CD4-positive, alpha-beta T cell treated with Interleukin-4 for 4 hours (primary cell): ENCODE measurements around the gene PI16.
"Not testable (repeated sequence)": the region's sequence is repeated elsewhere in the genome, so short reads cannot be mapped to it uniquely, and the experiment has no call there.

Experiments
- DNase-seq: peaks from one replicate; pipeline ENCODE4 v3.0.0-alpha.2; 2020

The PI16 gene

DNA sequence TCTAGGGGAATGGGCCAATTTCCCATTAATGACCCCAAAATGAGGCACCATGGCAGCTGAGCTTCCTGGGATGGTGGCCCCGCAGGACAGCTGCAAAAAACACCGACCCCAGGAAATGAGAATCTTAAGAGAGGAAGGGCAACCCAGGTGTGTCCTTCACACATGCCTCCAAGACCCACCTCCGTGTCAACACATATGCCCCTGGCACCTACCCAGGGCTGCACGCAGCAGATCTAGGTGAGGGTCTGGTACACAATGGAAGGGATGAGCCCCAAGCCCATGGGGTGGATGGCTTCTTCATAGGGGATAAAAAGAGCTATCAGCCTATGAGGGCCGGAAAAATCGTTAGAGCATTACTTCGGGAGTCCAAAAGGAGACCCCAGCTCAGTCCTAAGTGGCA, 22.0 kb downstream of the PI16 start:
- DNase-seq, result no peak

DNA sequence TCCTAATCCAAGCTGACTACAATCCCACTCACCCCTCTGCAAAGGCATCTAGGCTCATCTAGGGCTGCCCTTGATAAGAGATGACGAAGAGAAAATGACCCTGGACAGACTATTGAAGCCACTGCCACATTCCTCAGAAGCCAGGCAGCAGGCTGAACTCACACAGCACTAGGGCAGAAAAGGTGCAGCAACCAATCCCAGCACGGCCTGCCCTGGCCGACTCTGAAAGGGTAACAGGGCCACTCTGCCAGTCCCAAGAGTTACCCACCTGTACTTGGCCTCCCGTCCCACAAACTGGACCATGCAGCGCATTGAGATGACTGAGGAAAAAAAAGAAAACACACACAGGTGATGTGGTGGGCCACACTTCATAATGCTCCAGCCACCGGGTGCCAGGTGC, 22.4 kb downstream of the PI16 start:
- no peak for DNase-seq

DNA sequence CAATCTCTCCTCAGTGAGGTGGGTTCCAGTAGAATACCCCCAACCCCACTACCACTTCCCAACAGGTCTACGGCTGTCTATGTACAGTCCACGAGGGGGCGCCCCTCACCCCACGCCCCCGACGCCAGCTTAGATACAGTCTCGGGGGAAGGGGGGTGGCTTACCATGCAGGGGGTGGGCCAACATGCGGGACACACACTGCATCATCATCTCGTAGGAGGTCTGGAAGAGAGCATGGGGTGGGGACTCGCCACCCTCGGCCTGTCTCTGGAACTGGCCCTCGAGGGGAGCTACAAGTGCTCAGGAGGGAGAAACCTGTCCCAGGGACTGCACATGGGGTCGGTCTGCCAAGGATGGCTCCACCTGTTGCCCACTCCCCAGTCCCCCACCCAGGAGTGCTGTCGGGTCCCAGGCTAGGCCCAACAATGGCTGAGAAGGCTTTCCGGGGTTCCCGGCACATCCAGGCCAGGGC, 23.0 kb downstream of the PI16 start:
- no peak for DNase-seq

DNA sequence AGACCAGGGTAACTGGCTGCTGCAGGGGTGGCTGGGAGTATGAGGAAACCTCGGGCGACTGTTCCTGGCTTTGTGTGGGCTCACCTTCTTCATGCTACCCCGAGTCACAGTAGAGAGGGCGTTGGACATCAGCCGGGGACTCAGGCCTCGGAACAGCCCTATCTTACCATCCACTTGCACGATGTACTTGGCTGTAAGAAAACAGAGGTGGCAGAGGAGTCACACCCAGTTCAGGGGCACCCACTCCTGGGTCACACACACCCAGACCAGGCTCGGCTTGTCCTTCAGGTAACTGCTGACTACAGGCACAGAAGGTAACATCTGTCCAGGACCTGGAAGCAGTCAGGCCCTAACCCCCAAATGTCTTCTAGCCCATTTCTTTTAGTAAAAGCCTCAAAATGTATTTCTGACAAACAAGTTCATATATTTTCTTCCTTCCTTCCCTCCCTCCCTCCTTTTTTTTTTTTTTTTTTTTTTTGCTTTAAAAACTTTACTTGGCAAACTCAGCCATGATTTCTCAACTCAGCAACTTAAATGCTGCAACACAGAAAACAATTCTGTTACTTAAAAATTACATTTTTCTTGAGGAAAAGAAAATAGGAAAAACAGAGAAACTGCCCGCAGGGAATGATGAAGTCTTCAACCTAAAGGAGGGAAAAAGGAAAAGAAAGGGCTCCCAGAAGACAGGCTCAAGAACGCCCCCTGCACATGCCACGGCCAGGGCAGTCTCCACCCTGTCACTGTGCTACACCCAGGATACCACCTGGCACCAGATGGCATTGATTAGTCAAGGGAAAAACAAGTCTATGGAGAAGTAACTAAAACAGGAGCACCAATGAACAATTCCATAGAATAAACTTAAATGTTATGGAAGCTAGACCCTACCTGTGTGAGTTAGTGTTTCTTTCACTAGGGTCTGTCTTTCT, 24.1 kb downstream of the PI16 start:
- no peak for DNase-seq

DNA sequence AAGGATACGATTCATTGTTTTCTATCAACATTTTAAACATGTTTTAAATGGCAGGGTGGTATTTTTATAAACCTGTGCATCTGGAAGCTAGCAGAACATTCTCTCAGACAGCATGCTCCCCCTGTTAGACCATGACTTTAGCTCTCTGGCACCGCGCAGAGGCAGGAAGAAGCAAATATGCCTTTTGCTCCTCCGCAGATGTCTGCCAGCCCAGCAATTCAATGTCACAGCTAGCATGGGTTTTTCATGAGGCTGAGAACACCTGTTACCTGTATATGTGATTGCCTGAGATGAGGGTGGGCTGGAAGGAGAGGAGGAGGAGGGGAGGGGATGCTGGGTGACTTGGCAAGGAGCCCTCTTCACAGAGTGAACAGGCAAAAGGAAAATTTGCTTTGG, 24.8 kb downstream of the PI16 start:
- DNase-seq, result peak; percentile 42

DNA sequence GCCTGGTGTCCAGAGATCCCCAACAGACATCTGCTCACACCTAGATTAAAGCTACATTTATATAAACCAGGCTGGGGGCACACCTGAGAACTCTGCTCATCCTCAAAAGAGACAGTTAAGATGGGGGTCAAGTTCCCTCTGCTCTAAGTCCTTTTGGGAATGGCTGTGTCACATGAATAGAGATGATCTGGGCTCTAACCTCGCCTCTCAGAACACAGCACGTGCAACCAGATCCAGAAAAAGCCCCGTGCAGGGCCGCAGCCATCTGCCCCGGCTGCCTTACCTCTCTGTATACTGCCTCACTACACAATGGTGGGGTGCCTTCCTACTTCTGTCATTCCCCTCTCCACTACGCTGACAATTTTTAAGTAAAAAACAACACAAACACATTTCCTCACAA, 25.6 kb downstream of the PI16 start:
- DNase-seq, result no peak

DNA sequence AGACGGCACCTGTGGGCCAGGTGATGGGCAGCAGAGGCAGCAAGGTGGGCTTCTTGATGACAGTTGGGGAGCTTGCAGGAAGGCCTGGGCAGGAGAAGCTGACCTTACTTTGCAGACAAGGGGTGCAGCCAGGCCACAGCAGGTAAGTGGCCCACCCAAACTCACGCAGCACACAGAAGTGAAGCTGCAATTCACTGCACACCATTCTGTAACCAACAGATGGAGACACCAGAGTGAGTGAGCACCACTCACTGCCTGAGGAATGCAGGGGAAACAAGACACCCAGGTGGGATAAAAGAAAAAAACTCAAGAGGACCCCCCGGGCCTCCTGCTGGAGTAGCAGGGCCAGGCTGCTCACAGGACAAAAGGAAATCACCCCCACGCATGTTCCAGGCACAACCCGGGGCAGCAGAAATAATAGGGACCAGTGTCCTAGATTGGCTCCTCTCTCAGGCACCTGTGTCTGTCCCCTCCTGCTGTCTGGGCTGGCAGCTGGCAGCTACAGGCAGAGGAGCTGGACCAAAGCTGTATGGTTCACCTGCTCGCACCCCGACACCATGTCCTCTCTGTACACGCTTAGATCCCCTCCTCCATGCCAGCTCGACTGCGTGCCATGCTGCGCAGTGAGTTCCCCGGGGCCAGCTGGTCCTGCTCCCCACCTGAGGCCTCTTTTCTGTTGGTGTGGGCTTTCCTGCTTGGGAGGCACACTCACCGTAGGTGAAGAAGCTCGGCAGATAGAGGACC, 26.5 kb downstream of the PI16 start:
- DNase-seq, result no peak

DNA sequence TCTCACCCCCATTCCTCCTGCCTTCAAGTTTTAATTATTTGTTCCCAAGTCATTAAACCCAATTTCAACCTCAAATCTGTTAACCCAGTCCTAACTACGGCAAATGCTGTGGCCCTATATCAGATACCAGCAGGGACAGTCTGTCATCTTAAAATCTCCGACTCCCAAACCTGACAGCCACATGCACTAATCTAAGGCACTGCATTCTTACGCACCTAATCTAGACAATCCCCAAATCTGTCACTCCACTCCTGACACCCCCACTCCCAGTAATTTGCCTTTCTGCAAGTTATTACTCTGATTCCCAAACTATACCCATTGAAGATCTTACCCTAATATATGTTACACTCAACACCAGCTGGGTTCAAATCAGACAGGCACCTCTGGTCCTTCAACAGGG, 29.0 kb downstream of the PI16 start:
- no peak for DNase-seq

DNA sequence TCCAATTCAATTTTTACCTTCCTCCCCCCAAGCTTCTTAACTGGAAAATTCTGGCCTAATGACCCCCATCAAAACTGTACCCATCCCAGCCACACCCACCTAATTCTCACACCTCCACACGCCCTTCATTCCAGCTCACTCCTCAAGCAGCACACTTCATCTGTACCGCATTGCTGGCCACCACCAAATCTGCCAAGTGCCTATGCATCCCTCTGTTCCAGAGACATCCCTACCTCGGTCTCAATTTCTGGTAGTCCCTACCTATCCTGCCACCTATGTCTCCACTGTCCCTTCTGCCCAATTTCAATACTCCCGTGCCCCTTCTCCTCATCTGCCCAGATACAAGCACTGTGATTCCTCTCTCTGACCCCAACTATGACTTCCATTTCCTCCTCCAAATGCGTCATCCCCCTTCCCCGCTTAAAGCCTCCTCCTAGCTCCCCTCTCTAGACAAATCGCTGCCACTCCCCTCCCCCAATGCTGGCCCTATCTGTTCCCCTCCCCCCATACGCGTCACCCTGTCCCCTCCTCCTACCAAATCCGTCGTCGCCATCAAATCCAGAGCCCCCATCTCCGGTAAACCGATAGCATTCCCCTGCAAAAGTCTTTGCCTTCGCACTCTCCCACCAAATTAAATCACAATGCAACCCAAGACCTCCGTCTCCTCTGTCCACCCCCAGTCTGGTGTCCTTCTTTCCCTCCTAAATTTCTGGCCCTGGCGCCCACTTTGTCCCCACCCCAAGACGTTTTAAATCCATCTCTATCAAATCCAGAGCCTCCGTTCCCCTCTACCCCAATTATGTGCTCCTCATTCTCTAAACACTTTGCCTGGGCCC, 30.3 kb downstream of the PI16 start:
- DNase-seq, result peak; percentile 59

DNA sequence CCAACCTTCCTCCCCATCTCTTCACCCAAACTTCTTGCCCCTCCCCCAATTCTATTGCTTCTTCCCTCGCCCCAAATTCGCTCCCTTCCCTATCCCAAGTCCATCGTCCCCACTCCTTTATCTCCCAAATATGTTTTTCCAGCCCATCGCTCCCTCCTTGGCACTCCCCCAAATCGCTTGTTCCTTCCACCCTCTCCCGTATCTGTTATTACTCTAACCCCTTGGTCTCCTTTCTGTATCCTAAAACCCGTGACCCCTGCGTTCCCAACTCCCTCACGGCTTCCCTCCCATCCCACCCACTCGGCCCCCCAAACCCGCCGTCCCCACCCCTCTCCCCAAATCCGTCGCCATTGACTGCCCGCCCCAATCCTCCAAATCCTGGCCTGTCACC, 30.9 kb downstream of the PI16 start:
- DNase-seq, result no peak

DNA sequence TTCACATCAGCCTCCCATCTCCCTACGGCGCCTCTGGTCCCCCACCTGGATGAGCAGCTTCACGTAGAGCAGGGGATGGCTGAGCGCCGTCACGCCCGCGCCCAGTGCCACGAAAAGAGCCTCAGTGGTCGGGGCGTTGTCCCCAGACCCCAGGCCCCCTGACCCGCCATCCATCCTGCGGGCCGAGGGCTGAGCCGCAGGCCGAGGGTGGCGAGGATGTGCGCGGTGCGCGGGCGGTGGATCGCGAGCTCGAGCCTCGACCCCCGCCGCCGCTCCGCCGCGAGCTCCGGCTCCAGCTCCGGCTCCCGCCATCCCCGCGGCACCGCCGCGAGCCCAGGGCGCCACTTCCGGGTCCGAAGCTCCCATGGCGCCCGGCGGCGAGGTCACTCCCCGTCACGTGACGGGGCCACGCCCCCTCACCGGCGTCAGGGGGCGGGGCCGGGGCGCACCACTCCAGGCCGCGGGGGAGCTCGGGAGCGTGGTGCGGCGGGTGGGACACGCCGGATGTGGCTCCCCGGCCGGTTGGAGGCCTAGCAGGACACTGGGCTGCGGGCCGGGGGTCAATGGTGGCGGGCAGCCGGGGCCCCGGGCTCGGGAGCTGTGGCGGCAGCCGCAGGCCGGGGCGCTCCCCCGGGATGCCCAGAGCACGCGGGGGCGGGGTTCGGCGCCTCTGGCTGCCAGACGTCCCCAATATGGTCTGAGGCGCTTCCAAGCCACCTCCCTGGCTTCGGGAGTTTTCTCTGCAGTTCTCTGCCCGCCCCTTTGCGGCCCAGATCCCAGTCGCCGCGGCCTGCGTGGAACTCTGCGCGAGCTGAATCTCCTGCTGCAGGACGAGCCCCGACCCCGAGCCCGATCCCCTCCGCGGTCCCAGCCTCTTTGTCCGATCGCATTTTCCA, 31.5 kb downstream of the PI16 start, which contains the start of gene MTCH1:
TSS of gene MTCH1 (minus strand) at position 389 of the 896 bp plus-strand sequence. CDS start at position 366, 23 bp downstream.
- peak; percentile 83 for DNase-seq

DNA sequence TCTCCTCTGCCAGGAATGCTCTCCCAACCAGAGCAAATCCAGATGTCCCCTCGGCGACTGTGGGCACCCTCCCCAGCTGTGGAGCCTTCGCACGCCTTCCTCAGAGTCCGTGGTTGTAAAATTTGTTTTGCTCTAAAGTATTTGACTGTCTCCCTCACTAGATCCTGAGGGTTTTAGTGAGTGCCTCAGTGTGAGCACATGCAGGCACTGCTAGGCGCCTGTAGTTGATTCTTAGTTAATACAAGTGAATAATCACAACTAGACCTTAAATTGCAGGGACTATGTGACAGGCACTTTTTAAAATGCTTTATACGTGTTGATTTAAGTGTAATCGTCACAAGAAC, 32.1 kb downstream of the PI16 start:
- no peak for DNase-seq

DNA sequence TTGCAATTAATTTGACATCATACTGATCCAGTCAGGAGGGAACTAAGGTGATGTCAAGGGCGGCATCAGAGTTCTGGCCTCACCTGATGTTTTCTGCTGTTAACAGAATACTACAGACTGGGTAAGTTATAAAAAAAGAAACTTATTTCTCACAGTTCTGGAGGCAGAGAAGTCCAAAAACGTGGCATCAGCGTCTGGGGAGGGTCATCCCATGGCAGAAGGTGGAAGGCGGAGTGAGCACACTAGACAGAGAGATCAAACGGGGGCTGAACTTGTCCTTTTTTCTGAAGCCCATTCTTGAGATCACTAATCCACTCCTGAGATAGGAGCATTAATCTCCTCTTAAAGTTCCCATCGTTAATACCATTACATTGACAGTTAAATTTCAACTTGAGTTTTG, 34.7 kb downstream of the PI16 start:
- DNase-seq, result no peak

DNA sequence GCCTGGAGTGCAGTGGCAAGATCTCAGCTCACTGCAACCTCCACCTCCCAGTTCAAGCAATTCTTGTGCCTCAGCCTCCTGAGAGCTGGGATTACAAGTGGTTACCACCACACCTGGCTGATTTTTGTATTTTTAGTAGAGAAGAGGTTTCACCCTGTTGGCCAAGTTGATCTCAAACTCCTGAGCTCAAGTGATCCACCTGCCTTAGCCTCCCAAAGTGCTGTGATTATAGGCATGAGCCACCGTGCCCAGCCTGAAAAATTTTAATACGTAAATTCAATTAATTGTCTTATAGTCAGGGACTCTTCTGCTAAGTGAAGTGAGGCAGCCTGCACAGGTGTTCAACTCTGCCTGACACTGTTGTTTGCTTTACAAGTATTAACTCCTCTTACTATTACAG, 35.9 kb downstream of the PI16 start:
- DNase-seq, result not testable (repeated sequence)

DNA sequence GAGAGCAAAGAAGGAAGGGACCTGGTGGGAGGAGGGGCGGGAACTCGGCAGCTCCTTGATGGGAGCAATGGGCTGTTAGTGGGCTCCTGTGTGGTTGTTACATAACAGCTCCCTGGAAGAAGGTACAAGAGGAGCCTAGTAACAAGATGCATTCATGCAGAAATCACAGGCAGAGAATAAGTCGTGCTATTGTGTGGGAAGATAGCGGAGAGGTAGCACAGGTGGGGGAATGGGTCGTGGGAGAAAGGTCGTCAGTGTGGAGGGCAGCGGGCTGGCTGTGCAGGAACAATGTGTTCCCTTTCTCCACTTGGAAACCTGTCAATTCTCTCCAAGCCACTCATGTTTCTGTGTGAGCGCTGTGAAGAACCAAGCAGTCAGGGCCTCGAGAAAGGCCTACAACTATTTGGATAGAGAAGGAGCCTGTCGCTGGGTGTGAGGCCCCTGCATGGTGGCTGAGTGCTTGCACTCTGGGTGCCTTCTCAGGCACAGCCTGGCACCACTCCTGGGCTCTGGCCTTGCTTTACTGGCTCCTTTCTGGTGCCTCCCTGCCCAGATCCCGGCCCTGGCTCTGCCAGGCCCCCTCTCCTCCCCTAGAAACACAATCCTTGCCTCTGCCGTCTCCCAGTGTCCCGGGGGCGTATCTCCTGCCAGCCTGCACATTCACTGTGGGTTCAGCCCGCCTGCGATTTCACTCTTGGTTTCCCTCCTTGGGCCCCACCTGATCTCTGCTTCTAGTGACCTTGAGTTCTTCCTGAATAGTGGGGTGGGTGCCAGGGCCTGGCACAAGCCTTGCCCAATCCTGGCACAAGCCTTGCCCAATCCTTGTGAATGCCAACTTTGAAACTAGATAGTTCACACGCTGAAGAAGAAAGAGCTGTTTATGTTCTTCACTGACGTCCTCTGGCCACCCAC, 43.5 kb downstream of the PI16 start:
- DNase-seq, result no peak

DNA sequence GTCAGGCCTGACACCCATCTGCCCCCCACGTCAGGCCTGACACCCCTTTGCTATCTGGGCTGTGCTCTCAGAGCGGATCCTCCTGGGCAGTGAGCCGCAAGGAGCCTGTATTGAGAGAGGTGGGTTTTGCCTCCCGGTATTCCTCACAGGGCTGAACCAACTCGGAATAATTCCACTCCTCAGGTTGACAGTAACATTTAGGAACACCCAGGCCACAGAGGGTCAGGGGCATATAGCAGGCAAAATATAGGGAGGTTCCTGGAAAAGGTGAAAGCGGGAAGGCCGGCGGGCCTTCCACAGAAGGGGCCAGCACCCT, 44.1 kb downstream of the PI16 start:
- no peak for DNase-seq

DNA sequence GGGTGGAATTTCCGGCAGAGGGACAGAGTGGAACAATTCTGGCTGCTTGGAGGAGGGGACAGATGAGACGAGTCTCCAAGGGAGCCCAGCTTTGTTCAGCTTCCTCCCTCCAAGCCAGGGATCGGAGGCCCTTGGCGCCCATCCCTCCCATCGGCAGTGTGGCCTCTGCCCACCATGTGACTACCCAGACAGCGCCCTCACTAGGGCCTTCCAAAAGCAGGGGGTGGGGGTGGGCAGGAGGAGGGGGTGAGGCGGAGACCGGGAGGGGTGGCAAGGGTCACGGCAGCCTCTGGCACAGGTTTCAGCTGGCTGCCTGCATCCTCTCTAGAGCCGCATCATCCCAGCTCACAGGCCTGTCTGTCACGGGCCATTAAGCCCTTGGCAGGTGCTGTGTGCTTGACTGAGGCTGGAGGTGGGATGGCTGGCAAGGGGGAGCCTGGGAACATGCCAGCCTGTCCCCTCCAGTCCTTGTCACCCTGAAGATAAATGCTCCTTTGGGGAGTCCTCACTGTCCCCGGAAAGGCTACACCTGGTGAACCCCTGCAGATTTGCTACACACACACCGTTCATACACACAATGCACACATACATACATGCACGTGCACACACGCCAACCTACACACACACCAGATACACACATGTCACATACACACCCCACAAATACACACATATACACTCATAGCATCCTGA, 44.7 kb downstream of the PI16 start:
- no peak for DNase-seq

DNA sequence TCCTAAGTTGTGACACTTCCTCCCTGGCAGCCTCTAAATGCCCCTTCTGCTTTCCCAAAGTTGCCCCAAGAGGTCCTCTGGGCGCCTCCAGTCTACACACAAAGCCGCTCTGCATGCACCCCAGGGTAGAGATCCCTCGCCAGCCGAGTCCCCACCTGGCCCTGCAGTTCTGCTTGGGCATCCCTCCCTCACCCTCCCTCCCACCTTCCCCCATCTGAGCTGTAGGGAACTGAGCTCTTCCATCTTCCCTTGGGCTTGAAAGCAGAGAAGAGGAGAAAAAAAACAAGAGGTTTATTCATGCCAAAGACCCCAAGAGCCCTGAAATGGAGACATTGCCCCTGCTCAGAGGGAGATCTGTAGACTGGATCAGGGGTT, 45.2 kb downstream of the PI16 start:
- no peak for DNase-seq

DNA sequence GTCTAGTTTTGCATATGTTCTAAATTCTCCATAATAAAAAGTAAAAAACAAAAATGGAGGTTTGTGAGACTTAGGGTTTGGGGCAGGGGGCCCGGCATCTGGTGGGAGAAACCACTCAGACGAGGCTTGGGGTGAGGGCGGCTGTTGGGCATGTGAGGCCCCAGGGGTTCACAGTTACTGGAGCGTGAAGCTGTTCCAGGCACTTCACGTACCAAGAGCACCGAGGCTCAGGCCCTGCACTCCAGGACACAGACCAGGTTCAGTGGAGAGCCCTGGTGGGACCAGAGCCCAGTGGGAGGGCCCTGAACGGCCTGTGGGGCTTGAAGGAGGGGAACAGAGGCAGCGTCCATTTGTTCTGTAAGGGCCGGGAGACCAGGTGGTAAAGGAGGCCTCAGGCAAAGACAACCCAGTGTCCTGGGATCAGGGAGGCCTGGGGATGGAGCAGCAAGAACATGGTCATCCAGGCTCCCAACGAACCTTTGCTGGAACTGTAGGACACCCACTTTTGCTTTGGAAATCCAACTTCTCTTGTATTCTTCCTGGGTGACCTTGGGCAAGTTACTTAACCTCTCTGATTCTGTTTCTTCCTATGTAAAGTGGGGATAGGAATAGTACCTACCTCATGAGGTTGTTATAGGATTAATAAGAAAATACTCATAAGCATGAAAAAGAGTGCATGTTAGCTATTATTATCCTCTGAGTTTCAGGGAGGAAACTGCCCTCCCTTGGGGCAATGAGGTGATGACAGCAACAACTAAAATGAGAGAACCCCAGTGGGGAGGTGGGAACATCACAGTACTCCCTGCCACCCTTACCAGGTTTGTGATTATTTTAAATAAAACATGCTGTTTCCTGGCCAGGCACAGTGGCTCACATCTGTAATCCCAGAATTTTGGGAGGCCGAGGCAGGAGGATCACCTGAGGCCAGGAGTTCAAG, 49.8 kb downstream of the PI16 start:
- no peak for DNase-seq
